A549 (cell line): ENCODE measurements around the gene PCBP3.

Source experiments
- BHLHE40 ChIP-seq: IDR thresholded peaks from 2 replicates; pipeline ENCODE4 v1.6.1; 2012; ENCODE audit warnings: low read depth, low read length, inconsistent platforms
- CTCF ChIP-seq: fragments of >200 bp; sonication (Bioruptor Twin); formaldehyde crosslinking; IDR thresholded peaks from 3 replicates; pipeline ENCODE4 v1.5.1; 2016
- FOSL2 ChIP-seq, 2 experiments: fragments of 450-650 bp in 1 of 2; fragments of >200 bp in 1 of 2; sonication (Bioruptor Twin) in 1 of 2; formaldehyde crosslinking; IDR thresholded peaks; 2 replicates each; pipeline versions ENCODE4 v1.5.0 to v1.6.1; 2016 to 2020; ENCODE audit warnings: mild to moderate bottlenecking in 1 of 2, moderate library complexity in 1 of 2
- NPAS2 ChIP-seq: fragments of 250-450 bp; sonication (Bioruptor Pico); IDR thresholded peaks from 2 replicates; pipeline ENCODE4 v1.8.0; 2022; ENCODE audit warnings: mild to moderate bottlenecking, moderate library complexity, borderline replicate concordance
- POLR2A ChIP-seq: IDR thresholded peaks from 2 replicates; pipeline ENCODE4 v1.6.1; 2012; ENCODE audit warnings: mild to moderate bottlenecking, low read length
- RAD21 ChIP-seq, 2 experiments: fragments of >200 bp in 1 of 2; sonication (Bioruptor Twin) in 1 of 2; formaldehyde crosslinking in 1 of 2; IDR thresholded peaks in 1 of 2; conservative IDR thresholded peaks in 1 of 2; 2 replicates in 1 of 2; 3 replicates in 1 of 2; pipeline ENCODE4 v1.6.1; 2012 to 2018; ENCODE audit warnings: inconsistent platforms in 1 of 2

- TF ChIP-seq POLR2A (no peak), RAD21 (conservative IDR thresholded peaks at IDR 0.05 in 1 of 2, IDR thresholded peaks at IDR 0.05 in 1 of 2) (no peak), CTCF (no peak), NPAS2 (no peak), FOSL2 (IDR thresholded peaks at IDR 0.05) (no peak), FOSL2 (CRISPR knock-in tag; IDR thresholded peaks at IDR 0.05) (no peak), BHLHE40 (no peak)
Observed at GRCh38 chr21:45811136-45811535, 167.6 kb downstream of the PCBP3 start.
